AG09309 (cell line): ENCODE measurements around the gene ENC1.

Experiments
- DNase-seq: peaks from one replicate; pipeline ENCODE4 v3.0.0-alpha.2; 2010; ENCODE audit warnings: low read depth
- H3K4me3 ChIP-seq: 2 replicates; pipeline ENCODE4 v1.5.1; 2011; ENCODE audit warnings: mild to moderate bottlenecking, low read depth, low read length, moderate library complexity; ENCODE audit not compliant: control insufficient read depth
- TF ChIP-seq, protein P1 (sequence below): IDR thresholded peaks from 2 replicates; pipeline ENCODE4 v1.5.1; 2011; ENCODE audit warnings: mild to moderate bottlenecking, low read depth, low read length, inconsistent platforms; ENCODE audit not compliant: insufficient read depth, control insufficient read depth; ENCODE audit errors: missing control alignments

Gene ENC1

GRCh38 chr5:74578356-74579044 lies 62.0 kb downstream of the ENC1 start:
- TF ChIP-seq, protein P1, sequence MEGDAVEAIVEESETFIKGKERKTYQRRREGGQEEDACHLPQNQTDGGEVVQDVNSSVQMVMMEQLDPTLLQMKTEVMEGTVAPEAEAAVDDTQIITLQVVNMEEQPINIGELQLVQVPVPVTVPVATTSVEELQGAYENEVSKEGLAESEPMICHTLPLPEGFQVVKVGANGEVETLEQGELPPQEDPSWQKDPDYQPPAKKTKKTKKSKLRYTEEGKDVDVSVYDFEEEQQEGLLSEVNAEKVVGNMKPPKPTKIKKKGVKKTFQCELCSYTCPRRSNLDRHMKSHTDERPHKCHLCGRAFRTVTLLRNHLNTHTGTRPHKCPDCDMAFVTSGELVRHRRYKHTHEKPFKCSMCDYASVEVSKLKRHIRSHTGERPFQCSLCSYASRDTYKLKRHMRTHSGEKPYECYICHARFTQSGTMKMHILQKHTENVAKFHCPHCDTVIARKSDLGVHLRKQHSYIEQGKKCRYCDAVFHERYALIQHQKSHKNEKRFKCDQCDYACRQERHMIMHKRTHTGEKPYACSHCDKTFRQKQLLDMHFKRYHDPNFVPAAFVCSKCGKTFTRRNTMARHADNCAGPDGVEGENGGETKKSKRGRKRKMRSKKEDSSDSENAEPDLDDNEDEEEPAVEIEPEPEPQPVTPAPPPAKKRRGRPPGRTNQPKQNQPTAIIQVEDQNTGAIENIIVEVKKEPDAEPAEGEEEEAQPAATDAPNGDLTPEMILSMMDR: no peak
- H3K4me3 ChIP-seq: no peak overlapping the region
- no peak for DNase-seq
